Endothelial cell of umbilical vein (primary cell): ENCODE measurements around the gene GSTO1.
A peak's percentile ranks its signal among the peaks of the same experiment; 100 is the strongest.

Experiments
- JUN ChIP-seq: IDR thresholded peaks from 2 replicates; pipeline ENCODE4 v1.6.1; 2011; ENCODE audit warnings: borderline replicate concordance, low read depth; ENCODE audit not compliant: insufficient read length, insufficient read depth
- MYC ChIP-seq: IDR thresholded peaks from one replicate; pipeline ENCODE4 v1.6.1; 2011; ENCODE audit warnings: mild to moderate bottlenecking, low read depth, low read length
- POLR2A ChIP-seq: IDR thresholded peaks from 2 replicates; pipeline ENCODE4 v1.6.1; 2012; ENCODE audit warnings: low read depth, mild to moderate bottlenecking, control low read depth, low read length
- TF ChIP-seq, protein P1 (sequence below), 2 donors: IDR thresholded peaks; 1 replicate in 1 of 2; 2 replicates in 1 of 2; pipeline ENCODE4 v1.5.1; 2011; ENCODE audit warnings: low read length in 2 of 2, mild to moderate bottlenecking in 2 of 2, moderate library complexity in 2 of 2, control low read depth in 1 of 2, inconsistent platforms in 1 of 2, low read depth in 1 of 2; ENCODE audit not compliant: insufficient read depth in 1 of 2; ENCODE audit errors: extremely low read depth in 1 of 2

DNA sequence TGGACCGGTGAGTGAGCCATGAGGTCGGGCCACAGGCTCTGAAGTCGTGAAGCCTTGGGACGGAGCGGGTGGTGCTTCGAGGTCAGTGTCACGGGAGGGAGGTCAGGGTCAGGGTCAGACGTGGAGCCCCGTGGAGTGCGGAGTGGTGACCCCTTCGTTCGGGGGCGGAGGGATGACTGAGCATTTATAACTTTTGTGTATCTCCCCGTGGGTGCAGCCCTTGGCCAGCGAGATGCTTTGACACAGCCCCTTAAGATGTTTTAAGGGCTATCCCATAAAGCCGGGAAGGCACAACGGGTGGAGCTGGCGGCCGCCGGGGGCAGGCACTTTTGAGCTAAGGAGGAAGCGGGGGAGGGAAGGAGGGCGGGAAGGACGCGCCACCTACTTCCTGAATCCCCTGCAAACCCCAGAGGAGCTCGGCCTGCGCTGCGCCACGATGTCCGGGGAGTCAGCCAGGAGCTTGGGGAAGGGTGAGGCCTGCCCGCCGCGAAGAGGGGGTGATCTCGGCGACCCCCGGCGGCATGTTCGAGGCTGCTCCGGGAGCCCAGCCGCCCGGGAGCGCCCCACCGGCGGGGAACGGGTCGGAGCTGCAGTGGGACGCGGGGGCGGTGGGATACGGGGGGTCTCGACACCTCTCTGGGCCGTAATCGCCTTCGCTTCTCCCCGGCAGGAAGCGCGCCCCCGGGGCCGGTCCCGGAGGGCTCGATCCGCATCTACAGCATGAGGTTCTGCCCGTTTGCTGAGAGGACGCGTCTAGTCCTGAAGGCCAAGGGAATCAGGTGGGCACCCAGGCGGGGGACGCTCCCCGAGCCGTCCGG is at the start of gene GSTO1:
- TF ChIP-seq, protein P1, sequence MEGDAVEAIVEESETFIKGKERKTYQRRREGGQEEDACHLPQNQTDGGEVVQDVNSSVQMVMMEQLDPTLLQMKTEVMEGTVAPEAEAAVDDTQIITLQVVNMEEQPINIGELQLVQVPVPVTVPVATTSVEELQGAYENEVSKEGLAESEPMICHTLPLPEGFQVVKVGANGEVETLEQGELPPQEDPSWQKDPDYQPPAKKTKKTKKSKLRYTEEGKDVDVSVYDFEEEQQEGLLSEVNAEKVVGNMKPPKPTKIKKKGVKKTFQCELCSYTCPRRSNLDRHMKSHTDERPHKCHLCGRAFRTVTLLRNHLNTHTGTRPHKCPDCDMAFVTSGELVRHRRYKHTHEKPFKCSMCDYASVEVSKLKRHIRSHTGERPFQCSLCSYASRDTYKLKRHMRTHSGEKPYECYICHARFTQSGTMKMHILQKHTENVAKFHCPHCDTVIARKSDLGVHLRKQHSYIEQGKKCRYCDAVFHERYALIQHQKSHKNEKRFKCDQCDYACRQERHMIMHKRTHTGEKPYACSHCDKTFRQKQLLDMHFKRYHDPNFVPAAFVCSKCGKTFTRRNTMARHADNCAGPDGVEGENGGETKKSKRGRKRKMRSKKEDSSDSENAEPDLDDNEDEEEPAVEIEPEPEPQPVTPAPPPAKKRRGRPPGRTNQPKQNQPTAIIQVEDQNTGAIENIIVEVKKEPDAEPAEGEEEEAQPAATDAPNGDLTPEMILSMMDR (IDR thresholded peaks at IDR 0.05; ENCODE audit: extremely low read depth in 1 of 2, insufficient read depth in 1 of 2, low read depth in 1 of 2, low read length in 2 of 2) = no peak
- peak; percentile 83 for TF ChIP-seq POLR2A
- no peak for TF ChIP-seq MYC
- no peak for TF ChIP-seq JUN
